Activated CD8-positive, alpha-beta memory T cell treated with anti-CD3 and anti-CD28 coated beads, Interleukin-2, amount 50 U/mL, for 48 hours (primary cell): Measurements from ENCODE around the gene SLC22A23.
"Not testable (repeated sequence)": the region's sequence is repeated elsewhere in the genome, so short reads cannot be mapped to it uniquely, and the experiment has no call there.

Source experiments
- DNase-seq: peaks from one replicate; pipeline ENCODE4 v3.0.0-alpha.2; 2020

The SLC22A23 gene

GRCh38 chr6:3402310-3403237 is 54.3 kb downstream of the SLC22A23 start:
- no peak for DNase-seq

GRCh38 chr6:3400162-3400561 is 56.7 kb downstream of the SLC22A23 start:
- DNase-seq: no peak

- DNase-seq: no peak
These were observed 57.8 kb downstream of the SLC22A23 start for GRCh38 chr6:3398755-3399696.

DNA sequence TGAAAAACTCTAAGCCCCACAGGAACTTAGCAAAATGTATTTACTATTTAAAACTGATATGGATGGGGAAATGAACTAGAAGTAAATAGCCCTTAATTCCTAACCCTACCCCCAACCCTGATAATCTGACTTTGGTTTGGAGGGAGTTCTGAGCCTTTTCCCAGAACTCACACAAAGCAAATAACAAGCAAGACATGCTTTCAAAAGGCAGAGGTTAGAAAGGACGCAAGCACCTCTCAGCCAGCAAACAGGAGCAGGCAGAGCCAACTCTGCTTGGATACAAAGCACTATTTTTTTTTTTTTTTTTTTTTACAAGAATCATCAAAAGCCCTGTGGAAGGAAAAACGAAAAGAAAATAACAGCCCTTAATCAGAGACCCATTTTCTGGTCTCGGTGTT is 58.7 kb downstream of the SLC22A23 start:
- no peak for DNase-seq

DNA sequence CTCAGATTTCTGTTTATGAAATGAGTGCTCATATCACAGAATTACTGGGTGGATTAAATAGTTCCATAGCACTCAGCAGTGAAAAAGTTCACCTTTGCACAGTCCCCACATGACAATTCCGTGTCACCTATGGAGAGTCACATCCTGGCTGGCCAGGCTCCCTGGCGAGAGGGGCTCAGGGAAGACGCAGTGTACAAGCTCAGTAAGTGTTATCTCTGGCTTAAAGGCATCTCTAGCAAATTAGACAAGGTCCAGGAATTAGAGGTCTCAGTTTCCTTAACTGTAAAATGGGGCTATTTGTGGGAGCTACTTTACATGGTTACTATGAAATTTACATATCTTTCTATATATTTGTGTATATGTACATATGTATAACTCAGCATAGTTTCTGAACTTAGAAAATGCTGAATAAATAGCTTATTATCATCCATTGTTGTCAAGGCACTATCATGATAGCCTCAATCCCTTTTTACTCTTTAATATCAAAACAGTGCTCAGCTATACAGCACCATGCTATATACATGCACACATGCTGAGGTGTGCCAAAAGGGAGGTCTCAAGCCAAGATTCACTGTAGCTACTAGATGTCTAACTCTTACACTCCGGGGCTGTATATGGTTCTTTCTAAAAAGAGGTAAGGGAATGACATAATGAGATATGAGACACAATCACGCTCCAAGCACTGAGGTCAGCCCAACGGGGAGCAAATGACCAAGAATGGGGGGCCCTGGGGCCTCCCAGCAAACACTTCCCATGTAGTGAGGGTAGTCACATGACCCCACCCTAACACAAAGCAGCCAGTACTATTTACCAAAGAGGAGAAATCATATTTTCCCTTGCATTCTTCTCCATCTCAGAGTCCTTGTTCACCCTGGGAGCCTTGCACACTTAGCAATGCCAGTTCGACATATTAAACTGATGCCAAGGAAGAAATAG is 59.4 kb downstream of the SLC22A23 start:
- DNase-seq: no peak

GRCh38 chr6:3396503-3397180 is 60.2 kb downstream of the SLC22A23 start:
- DNase-seq: no peak

DNA sequence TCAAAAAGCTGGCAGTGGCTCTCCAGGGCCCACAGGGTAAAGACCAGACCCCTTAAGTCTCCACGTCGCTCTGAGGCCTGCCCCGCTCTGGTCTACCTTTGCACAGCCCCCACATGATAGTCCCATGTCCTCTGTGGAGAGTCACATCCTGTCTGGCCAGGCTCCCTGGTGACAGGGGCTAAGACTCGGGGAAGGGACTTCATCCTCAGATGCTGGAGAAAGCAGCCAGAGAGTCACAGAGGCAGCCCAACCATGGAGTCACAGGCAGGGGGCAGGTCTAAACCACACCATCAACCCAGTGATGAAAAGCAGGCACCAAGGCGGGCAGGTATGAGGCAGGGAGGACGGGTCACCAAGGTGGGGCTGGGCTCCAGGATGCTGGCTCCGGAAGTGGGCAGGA is 62.2 kb downstream of the SLC22A23 start:
- no peak for DNase-seq

GRCh38 chr6:3393836-3394202 is 63.0 kb downstream of the SLC22A23 start:
- DNase-seq: no peak

GRCh38 chr6:3392930-3393835 is 63.7 kb downstream of the SLC22A23 start:
- no peak for DNase-seq

DNA sequence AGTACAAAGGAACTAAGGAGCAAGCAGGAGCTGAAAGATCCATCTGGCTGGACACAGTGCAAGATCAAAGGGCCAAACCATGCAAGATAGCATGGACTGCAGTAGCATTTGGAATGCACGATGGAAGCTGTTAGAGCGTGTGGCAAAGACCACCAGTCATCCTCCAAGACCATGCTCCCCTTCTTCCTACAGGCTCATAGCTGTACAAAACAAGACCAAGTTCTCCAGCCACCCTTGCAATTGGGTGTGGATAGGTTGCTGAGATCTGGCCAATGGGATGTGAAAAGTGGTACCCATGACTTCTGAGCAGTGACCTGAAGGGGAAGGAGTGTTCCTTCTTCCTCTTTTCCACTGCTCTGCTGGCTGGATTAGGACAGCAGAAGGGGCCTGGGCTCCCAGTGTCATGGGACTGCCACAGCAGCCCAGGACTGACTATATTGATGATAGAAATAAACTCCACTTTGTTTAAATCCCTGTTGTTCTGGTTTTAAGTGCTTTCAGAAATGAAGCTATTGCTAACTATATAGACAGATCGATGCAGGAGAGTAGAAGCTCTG is 64.9 kb downstream of the SLC22A23 start:
- DNase-seq: no peak

DNA sequence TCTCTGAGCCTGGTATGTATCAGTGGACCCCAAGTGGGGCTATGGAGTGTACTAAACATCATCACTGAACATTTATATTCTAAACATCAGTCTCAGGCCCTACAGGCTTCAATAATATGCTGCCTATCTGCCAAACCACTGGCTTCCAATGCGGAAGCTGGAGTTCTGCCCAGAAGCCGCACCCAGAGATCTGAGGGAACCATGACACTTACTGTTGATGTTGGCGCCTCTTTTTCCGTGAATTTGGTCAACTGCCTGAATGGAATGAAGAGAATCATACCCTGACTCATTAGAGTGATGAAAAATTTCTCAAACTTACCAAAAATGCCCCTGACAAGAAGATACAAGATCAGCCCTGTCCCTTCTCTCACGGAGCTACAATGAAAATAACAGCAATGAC is 66.2 kb downstream of the SLC22A23 start:
- DNase-seq: no peak

GRCh38 chr6:3389390-3390167 is 67.3 kb downstream of the SLC22A23 start:
- no peak for DNase-seq

GRCh38 chr6:3388786-3389185 is 68.1 kb downstream of the SLC22A23 start:
- DNase-seq: no peak

DNA sequence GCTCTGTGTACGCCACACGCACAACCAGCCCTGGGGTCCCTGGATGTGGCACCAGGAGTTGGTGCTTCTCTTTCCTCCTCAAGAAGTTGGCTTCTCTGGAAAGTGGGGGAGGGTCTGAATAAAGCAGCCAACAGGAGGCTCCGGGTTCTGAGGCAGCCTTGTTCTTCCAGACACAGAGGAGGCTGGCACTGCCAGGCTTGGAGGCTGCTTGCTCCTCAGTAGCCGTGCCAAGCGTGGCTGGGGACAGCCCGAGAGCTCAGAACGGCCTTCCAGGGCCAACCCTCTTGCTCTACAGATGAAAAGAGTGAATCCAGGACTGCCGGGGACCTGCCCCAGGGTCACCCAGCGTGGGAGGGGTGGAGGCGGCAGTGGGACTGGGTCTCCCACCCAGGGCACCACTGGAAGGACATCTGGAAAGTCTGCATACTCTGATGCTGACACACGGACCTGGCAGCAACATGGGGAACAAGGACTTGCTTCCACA is 70.4 kb downstream of the SLC22A23 start:
- DNase-seq: no peak

DNA sequence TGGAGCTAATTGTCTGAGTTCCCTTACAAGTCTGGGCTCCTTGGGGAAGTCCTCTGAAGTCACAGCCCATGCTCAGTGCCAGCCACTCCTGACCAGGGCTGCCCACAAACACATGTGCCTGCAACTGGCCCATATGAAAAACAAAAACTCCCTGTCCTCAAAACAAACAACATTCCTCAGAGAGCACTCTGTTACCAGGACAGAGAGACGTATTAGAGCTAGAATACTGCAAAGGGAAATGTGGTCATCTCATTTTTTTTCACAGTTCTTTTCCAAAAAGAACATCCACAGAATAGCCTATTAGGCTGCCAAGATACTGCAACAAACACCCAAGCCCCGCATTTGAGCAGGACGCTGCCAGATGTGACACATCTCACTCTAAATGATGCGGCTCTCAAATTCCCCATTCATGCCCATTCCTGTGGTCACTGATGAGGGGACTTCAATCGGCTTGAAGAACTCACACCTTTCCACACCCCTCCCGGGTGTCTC is 71.1 kb downstream of the SLC22A23 start:
- no peak for DNase-seq

- DNase-seq: not testable (repeated sequence)
These were observed 71.7 kb downstream of the SLC22A23 start for GRCh38 chr6:3385181-3385580.

GRCh38 chr6:3384241-3385143 is 72.4 kb downstream of the SLC22A23 start:
- DNase-seq: no peak

- no peak for DNase-seq
These were observed 73.3 kb downstream of the SLC22A23 start for GRCh38 chr6:3383525-3383924.
